Heart right ventricle (tissue), 16 donors: ENCODE measurements around the gene MARK1. TPM values are rescaled to one million over a fixed set of nuclear protein-coding genes. Genes with fewer than 3 reads are reported as not detected.

Source experiments
- ATAC-seq, 8 donors: fragments of 200-7000 bp; cut with Tn5 transposase; one replicate each; pipeline ENCODE4 v1.9.1; 2020; ENCODE audit warnings: mild to moderate bottlenecking in 8 of 8, moderate library complexity in 8 of 8, moderate number of reproducible peaks in 1 of 8
- DNase-seq, 2 donors: peaks; one replicate each; pipeline ENCODE4 v3.0.0-alpha.2; 2020
- H3K27ac ChIP-seq, 10 donors: fragments of 200-600 bp; sonication (generic) in 2 of 10; one replicate each; pipeline versions ENCODE4 v1.5.0 to v1.8.0; 2020 to 2022; ENCODE audit warnings: mild to moderate bottlenecking in 3 of 10
- H3K27me3 ChIP-seq, 7 donors: fragments of 200-600 bp; one replicate each; pipeline ENCODE4 v1.8.0; 2021 to 2022; ENCODE audit warnings: mild to moderate bottlenecking in 2 of 7
- H3K36me3 ChIP-seq, 9 donors: fragments of 200-600 bp; sonication (generic) in 1 of 9; one replicate each; pipeline versions ENCODE4 v1.5.0 to v1.8.0; 2020 to 2022; ENCODE audit warnings: mild to moderate bottlenecking in 2 of 9
- H3K4me1 ChIP-seq, 9 donors: fragments of 200-600 bp; sonication (generic) in 1 of 9; one replicate each; pipeline versions ENCODE4 v1.5.0 to v1.8.0; 2020 to 2022; ENCODE audit warnings: mild to moderate bottlenecking in 4 of 9
- H3K4me3 ChIP-seq, 10 donors: fragments of 200-600 bp; sonication (generic) in 2 of 10; one replicate each; pipeline versions ENCODE4 v1.5.0 to v1.8.0; 2020 to 2022; ENCODE audit warnings: mild to moderate bottlenecking in 7 of 10, moderate library complexity in 2 of 10
- H3K9me3 ChIP-seq, 11 donors: fragments of 200-600 bp in 10 of 11; sonication (generic) in 2 of 11; one replicate each; pipeline versions ENCODE4 v1.5.0 to v1.8.0; 2013 to 2022; ENCODE audit warnings: mild to moderate bottlenecking in 2 of 11, control low read depth in 1 of 11, moderate library complexity in 1 of 11
- WGBS, 2 donors: extraction: QIAGEN DNeasy Blood & Tissue Kit; methylation state at CpG; one replicate each; pipeline ENCODE4 v1.1.7; 2013; ENCODE audit warnings: inconsistent platforms in 1 of 2; 5-methylcytosine and 5-hydroxymethylcytosine counted together
- intact Hi-C, 10 donors: fragments of 100-400 bp; cut with DNase I; formaldehyde crosslinking; loops; one replicate each; pipeline versions ENCODE4 v1.11.1 to v1.14.2; 2022
- polyA plus RNA-seq, 2 donors: library from polyadenylated mRNA; stranded (reverse); fragments of 200-250 nt; gene quantifications; one replicate each; pipeline ENCODE4 v1.2.3, GENCODE V29; 2013
- total RNA-seq, 10 donors: library from RNA; stranded (reverse); fragmentation: NEBNext Ultra II Directional in 3 of 10; extraction: Animal tissue kit (Norgen Biotek cat#: 25700) in 3 of 10; gene quantifications; one replicate each; pipeline versions ENCODE4 v1.2.1 to v1.2.4, GENCODE V29; 2021 to 2023
- TF ChIP-seq, protein P1 (sequence below), 9 donors: fragments of 200-600 bp; sonication (generic) in 2 of 9; IDR thresholded peaks; one replicate each; pipeline versions ENCODE4 v1.5.0 to v1.8.0; 2021 to 2022; ENCODE audit warnings: antibody characterized with exemption in 9 of 9, mild to moderate bottlenecking in 5 of 9, moderate library complexity in 1 of 9
- donor health status: Arrhythmogenic right ventricular cardiomyopathy.
- donor health status: ischemic (EF 13 %, LVEDD 7.1; RV severe dilation, severe dysfunction).
- donor health status: healthy with polysubstance abuse.
- donor health status: DM: no; HTN: yes; CAD: no.
- donor health status: DM: no; HTN: no; CAD: no.
- donor health status: ischemic (EF 25% LVEDD 6.9; RV normal size, moderate dysfunction).
- donor health status: ischemic (EF 25% LVEDD 5.7; RV mildly dilated, moderate dysfunction).
- donor health status: healthy.
- donor health status: DM: yes; HTN: yes; CAD: no.
- donor health status: Ischemic cardiomyopathy.
- donor health status: ischemic (EF 35%, LVEDD 5.7; RV mildly dilated, moderate dysfunction).
- donor health status: nonischemic (EF 11% LVEDD 7.7; RV severe dilation, severe dysfunction).
- donor health status: DM: yes; HTN: yes; CAD: no.
- donor health status: PGD.
- donor health status: ischemic (EF 29% LVEDD 5.4; RV normal size, mild dysfunction).
- donor health status: nonischemic (EF 23%, LVEDD 6.1; RV moderate dilation, normal function).

Gene MARK1
- total and polyA plus RNA-seq, 12 donors, result 6.9 to 19.0 (median 14.9) TPM

- no peak for ATAC-seq
Observed at GRCh38 chr1:220696863-220697231, 168.9 kb downstream of the MARK1 start.

GRCh38 chr1:220697326-220697725 lies 169.4 kb downstream of the MARK1 start:
- Histone ChIP-seq H3K36me3 (peaks cover 0 to 22% (median 0%) of the 10 kb centered on the region in 9 donors), H3K4me3 (no peak overlapping the region), H3K27ac (no peak overlapping the region), H3K4me1 (peaks cover 0 to 30% (median 10%) of the 10 kb centered on the region in 9 donors), H3K9me3 (no peaks in the 10 kb centered on the region), H3K27me3 (no peaks in the 10 kb centered on the region)
- no peak for DNase-seq
- intact Hi-C loops, result no loop called here
- ATAC-seq, result no peak
- WGBS, 2 donors, result 94 to 95% methylated on average over 6 of the region's 6 CpGs
- TF ChIP-seq, protein P1, sequence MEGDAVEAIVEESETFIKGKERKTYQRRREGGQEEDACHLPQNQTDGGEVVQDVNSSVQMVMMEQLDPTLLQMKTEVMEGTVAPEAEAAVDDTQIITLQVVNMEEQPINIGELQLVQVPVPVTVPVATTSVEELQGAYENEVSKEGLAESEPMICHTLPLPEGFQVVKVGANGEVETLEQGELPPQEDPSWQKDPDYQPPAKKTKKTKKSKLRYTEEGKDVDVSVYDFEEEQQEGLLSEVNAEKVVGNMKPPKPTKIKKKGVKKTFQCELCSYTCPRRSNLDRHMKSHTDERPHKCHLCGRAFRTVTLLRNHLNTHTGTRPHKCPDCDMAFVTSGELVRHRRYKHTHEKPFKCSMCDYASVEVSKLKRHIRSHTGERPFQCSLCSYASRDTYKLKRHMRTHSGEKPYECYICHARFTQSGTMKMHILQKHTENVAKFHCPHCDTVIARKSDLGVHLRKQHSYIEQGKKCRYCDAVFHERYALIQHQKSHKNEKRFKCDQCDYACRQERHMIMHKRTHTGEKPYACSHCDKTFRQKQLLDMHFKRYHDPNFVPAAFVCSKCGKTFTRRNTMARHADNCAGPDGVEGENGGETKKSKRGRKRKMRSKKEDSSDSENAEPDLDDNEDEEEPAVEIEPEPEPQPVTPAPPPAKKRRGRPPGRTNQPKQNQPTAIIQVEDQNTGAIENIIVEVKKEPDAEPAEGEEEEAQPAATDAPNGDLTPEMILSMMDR (IDR thresholded peaks at IDR 0.05), result no peak

More at GRCh38 chr1:220696863-220697231, 168.9 kb downstream of the MARK1 start:
- TF ChIP-seq, protein P1 (IDR thresholded peaks at IDR 0.05), result no peak
- H3K4me3 ChIP-seq, result no peak overlapping the region
- no peak for DNase-seq
- no peak overlapping the region for H3K27ac ChIP-seq
- H3K36me3 ChIP-seq, result peaks cover 0 to 22% (median 0%) of the 10 kb centered on the region in 9 donors
- intact Hi-C loops, result no loop called here
- peaks cover 0 to 26% (median 8%) of the 10 kb centered on the region in 9 donors for H3K4me1 ChIP-seq
- H3K9me3 ChIP-seq, result no peaks in the 10 kb centered on the region
- WGBS, 2 donors, result 72 to 81% methylated on average over 9 of the region's 9 CpGs
- H3K27me3 ChIP-seq, result peaks cover 0 to under 1% (median 0%) of the 10 kb centered on the region in 7 donors

- TF ChIP-seq, protein P1 (IDR thresholded peaks at IDR 0.05), result no peak
- 88 to 90% methylated on average over 5 of the region's 5 CpGs for WGBS, 2 donors
- Histone ChIP-seq H3K9me3 (no peaks in the 10 kb centered on the region), H3K4me3 (no peak overlapping the region), H3K4me1 (peaks cover 0 to 35% (median 18%) of the 10 kb centered on the region in 9 donors), H3K27ac (no peak overlapping the region), H3K36me3 (peaks cover 0 to 22% (median 0%) of the 10 kb centered on the region in 9 donors), H3K27me3 (no peaks in the 10 kb centered on the region)
- intact Hi-C loops, result no loop called here
- ATAC-seq, result no peak
- no peak for DNase-seq
Observed at GRCh38 chr1:220698607-220699016, 170.7 kb downstream of the MARK1 start.

- intact Hi-C loops, result no loop called here
Observed at GRCh38 chr1:220699044-220699443, 171.1 kb downstream of the MARK1 start.

More at GRCh38 chr1:220699044-220699443, 171.1 kb downstream of the MARK1 start:
- no peak for DNase-seq
- peaks cover 0 to 36% (median 18%) of the 10 kb centered on the region in 9 donors for H3K4me1 ChIP-seq
- H3K9me3 ChIP-seq, result no peaks in the 10 kb centered on the region
- H3K27me3 ChIP-seq, result no peaks in the 10 kb centered on the region
- ATAC-seq, result no peak
- TF ChIP-seq, protein P1 (IDR thresholded peaks at IDR 0.05), result no peak
- H3K36me3 ChIP-seq, result peaks cover 0 to 22% (median 0%) of the 10 kb centered on the region in 9 donors
- WGBS, 2 donors, result 87 to 89% methylated on average over 3 of the region's 3 CpGs
- no peak overlapping the region for H3K4me3 ChIP-seq
- no peak overlapping the region for H3K27ac ChIP-seq
